ENCODE results near the gene ACSL3.
"Not testable (repeated sequence)": the region's sequence is repeated elsewhere in the genome, so short reads cannot be mapped to it uniquely, and the experiment has no call there.

ACSL3 gene

GRCh38 chr2:222851956-222852617 lies 8.7 kb upstream of the ACSL3 start:
- no peak for DNase-seq (ENCODE audit: low read depth in 2 of 2)

GRCh38 chr2:222854773-222855700 lies 5.8 kb upstream of the ACSL3 start:
- DNase-seq (ENCODE audit: low read depth in 2 of 2) = no peak

- no peak for DNase-seq (ENCODE audit: low read depth in 2 of 2)
These were observed 837 bp upstream of the ACSL3 start for GRCh38 chr2:222859786-222860612.

- DNase-seq (ENCODE audit: low read depth in 2 of 2) = no peak
These were observed 722 bp downstream of the ACSL3 start for GRCh38 chr2:222861411-222862105.

- no peak for DNase-seq (ENCODE audit: low read depth in 2 of 2)
These were observed 1.5 kb downstream of the ACSL3 start for GRCh38 chr2:222862106-222862908.

GRCh38 chr2:222862909-222863544 lies 2.2 kb downstream of the ACSL3 start:
- DNase-seq (ENCODE audit: low read depth in 2 of 2) = no peak

GRCh38 chr2:222864296-222864695 lies 3.5 kb downstream of the ACSL3 start:
- no peak for DNase-seq (ENCODE audit: low read depth in 2 of 2)

GRCh38 chr2:222865301-222865700 lies 4.5 kb downstream of the ACSL3 start:
- no peak for DNase-seq (ENCODE audit: low read depth in 2 of 2)

- DNase-seq (ENCODE audit: low read depth in 2 of 2) = no peak
These were observed 5.6 kb downstream of the ACSL3 start for GRCh38 chr2:222866358-222866960.

GRCh38 chr2:222868560-222869251 lies 7.9 kb downstream of the ACSL3 start:
- DNase-seq (ENCODE audit: low read depth in 2 of 2) = not testable (repeated sequence)

- DNase-seq (ENCODE audit: low read depth in 2 of 2) = no peak
These were observed 8.4 kb downstream of the ACSL3 start for GRCh38 chr2:222869252-222869560.

- DNase-seq (ENCODE audit: low read depth in 2 of 2) = no peak
These were observed 10.5 kb downstream of the ACSL3 start for GRCh38 chr2:222871291-222871690.

- no peak for DNase-seq (ENCODE audit: low read depth in 2 of 2)
These were observed 11.7 kb downstream of the ACSL3 start for GRCh38 chr2:222872551-222872950.

- DNase-seq (ENCODE audit: low read depth in 2 of 2) = no peak
These were observed 14.6 kb downstream of the ACSL3 start for GRCh38 chr2:222875482-222875881.

GRCh38 chr2:222876947-222877346 lies 16.1 kb downstream of the ACSL3 start:
- no peak for DNase-seq (ENCODE audit: low read depth in 2 of 2)

GRCh38 chr2:222877556-222878300 lies 16.9 kb downstream of the ACSL3 start:
- DNase-seq (ENCODE audit: low read depth in 2 of 2) = no peak

- no peak for DNase-seq (ENCODE audit: low read depth in 2 of 2)
These were observed 17.6 kb downstream of the ACSL3 start for GRCh38 chr2:222878301-222878876.

GRCh38 chr2:222878877-222879603 lies 18.2 kb downstream of the ACSL3 start:
- no peak for DNase-seq (ENCODE audit: low read depth in 2 of 2)

Data from fibroblast of skin of left quadriceps (primary cell).